ENCODE data around the gene FADS3.

FADS3 gene

DNA sequence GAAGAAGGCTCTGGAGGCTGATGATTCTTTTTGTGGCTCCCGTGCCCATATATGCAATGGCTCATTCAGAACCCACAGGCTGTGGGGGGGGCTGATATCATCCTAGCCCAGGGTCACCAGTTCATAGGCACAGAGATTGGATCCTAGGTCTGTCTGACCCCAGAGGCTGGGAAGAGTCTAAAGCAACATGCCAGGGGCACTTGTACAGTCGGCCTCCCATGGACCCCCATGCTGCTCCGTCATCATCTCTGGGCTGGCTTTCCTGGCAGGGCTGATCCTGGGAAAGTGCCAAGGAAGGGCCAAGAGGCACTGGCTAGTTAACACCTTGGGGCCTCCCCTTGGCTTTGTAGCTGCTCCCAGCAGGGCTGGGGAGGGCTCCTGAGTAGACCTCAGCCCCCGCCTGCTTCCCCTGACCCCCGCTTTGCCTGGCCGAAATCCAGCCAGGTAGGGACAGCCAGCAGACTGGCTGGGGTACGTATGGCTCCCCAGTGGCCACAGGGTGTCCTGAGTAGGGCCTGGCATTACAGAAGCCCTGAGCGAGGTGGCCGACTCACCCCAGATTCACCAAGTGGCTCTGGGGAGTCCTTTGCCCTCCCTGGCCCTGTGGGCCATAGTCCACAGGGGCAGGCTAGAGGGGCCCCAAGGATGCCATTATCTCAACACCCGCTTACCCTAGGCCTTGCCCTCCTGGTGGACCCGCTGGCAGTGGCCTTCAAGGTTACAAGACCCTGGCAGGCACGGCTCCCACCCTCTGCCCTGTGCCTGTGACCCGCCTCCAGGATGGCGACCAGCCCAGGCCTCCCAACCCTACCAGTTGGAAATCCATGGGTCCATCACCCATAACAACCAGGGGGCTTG is 22.5 kb downstream of the FADS3 start:
- Histone ChIP-seq H3K4me3 (ENCODE audit: low read length) (no peak overlapping the region), H3K27me3 (ENCODE audit: control insufficient read depth, insufficient read depth, low read length) (no peaks in the 10 kb centered on the region), H3K27ac (ENCODE audit: low read depth, low read length) (no peak overlapping the region), H3K9ac (ENCODE audit: low read length) (no peak overlapping the region), H3K36me3 (ENCODE audit: control insufficient read depth, insufficient read depth, low read length) (no peaks in the 10 kb centered on the region), H3K4me1 (ENCODE audit: control insufficient read depth, insufficient read depth, low read length) (no peaks in the 10 kb centered on the region)

DNA sequence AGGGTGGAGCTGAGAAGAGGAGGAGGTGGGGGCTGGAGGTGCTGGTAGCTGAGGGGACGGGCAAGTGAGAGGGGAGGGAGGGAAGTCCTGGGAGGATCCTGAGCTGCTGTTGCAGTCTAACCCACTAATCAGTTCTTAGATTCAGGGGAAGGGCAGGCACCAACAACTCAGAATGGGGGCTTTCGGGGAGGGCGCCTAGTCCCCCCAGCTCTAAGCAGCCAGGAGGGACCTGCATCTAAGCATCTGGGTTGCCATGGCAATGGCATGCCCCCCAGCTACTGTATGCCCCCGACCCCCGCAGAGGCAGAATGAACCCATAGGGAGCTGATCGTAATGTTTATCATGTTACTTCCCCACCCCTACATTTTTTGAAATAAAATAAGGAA is 24.4 kb downstream of the FADS3 start:
- Histone ChIP-seq H3K27me3 (ENCODE audit: control insufficient read depth, insufficient read depth, low read length) (no peaks in the 10 kb centered on the region), H3K36me3 (ENCODE audit: control insufficient read depth, insufficient read depth, low read length) (no peaks in the 10 kb centered on the region), H3K9ac (ENCODE audit: low read length) (no peak overlapping the region), H3K4me1 (ENCODE audit: control insufficient read depth, insufficient read depth, low read length) (no peaks in the 10 kb centered on the region), H3K27ac (ENCODE audit: low read depth, low read length) (no peak overlapping the region), H3K4me3 (ENCODE audit: low read length) (no peak overlapping the region)

DNA sequence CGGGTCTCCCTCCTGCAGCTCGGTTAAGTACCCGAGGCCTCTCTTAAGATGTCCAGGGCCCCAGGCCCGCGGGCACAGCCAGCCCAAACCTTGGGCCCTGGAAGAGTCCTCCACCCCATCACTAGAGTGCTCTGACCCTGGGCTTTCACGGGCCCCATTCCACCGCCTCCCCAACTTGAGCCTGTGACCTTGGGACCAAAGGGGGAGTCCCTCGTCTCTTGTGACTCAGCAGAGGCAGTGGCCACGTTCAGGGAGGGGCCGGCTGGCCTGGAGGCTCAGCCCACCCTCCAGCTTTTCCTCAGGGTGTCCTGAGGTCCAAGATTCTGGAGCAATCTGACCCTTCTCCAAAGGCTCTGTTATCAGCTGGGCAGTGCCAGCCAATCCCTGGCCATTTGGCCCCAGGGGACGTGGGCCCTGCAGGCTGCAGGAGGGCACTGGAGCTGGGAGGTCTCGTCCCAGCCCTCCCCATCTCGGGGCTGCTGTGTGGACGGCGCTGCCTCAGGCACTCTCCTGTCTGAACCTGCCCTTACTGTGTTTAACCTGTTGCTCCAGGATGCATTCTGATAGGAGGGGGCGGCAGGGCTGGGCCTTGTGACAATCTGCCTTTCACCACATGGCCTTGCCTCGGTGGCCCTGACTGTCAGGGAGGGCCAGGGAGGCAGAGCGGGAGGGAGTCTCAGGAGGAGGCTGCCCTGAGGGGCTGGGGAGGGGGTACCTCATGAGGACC is 25.0 kb downstream of the FADS3 start:
- no peaks in the 10 kb centered on the region for H3K27me3 ChIP-seq (ENCODE audit: control insufficient read depth, insufficient read depth, low read length)
- no peak overlapping the region for H3K27ac ChIP-seq (ENCODE audit: low read depth, low read length)
- H3K9ac ChIP-seq (ENCODE audit: low read length) = no peak overlapping the region
- no peaks in the 10 kb centered on the region for H3K36me3 ChIP-seq (ENCODE audit: control insufficient read depth, insufficient read depth, low read length)
- no peak overlapping the region for H3K4me3 ChIP-seq (ENCODE audit: low read length)
- no peaks in the 10 kb centered on the region for H3K4me1 ChIP-seq (ENCODE audit: control insufficient read depth, insufficient read depth, low read length)

DNA sequence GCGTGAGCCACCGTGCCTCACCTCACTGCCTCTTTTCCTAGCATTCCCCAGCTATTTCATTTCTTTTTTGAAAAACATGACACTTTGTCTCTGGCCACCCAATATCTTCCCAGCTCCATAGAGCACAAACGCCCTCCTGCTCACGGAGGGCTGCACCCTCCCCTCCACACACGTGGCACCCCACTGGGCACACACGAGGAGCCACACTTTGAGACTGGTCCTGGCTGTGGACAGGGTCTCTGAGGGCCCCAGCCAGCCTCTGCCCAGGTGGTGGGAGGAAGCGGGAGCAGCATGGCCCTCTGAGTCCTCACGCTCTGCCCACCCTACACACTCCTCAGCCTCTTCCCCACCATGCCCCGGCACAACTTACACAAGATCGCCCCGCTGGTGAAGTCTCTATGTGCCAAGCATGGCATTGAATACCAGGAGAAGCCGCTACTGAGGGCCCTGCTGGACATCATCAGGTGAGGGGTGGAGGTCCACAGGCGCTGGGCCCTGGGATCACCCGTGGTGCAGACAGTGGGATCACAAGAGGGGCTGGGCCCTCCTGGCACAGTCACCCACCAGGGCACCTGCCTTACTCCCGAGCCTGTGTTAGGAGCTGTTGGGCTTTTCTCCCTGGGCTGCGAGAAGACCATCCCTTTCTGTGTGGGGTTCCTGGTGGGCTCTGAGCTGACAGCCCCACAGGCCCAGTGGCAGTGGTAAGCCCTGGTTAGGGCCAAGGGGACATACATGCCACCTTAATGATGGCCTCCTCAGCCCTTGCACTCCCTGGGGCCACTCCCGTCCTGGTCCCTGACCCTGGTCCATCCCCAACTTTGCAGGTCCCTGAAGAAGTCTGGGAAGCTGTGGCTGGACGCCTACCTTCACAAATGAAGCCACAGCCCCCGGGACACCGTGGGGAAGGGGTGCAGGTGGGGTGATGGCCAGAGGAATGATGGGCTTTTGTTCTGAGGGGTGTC is 26.2 kb downstream of the FADS3 start:
- no peak overlapping the region for H3K9ac ChIP-seq (ENCODE audit: low read length)
- H3K36me3 ChIP-seq (ENCODE audit: control insufficient read depth, insufficient read depth, low read length) = no peaks in the 10 kb centered on the region
- no peaks in the 10 kb centered on the region for H3K27me3 ChIP-seq (ENCODE audit: control insufficient read depth, insufficient read depth, low read length)
- no peak overlapping the region for H3K27ac ChIP-seq (ENCODE audit: low read depth, low read length)
- H3K4me3 ChIP-seq (ENCODE audit: low read length) = no peak overlapping the region
- no peaks in the 10 kb centered on the region for H3K4me1 ChIP-seq (ENCODE audit: control insufficient read depth, insufficient read depth, low read length)

DNA sequence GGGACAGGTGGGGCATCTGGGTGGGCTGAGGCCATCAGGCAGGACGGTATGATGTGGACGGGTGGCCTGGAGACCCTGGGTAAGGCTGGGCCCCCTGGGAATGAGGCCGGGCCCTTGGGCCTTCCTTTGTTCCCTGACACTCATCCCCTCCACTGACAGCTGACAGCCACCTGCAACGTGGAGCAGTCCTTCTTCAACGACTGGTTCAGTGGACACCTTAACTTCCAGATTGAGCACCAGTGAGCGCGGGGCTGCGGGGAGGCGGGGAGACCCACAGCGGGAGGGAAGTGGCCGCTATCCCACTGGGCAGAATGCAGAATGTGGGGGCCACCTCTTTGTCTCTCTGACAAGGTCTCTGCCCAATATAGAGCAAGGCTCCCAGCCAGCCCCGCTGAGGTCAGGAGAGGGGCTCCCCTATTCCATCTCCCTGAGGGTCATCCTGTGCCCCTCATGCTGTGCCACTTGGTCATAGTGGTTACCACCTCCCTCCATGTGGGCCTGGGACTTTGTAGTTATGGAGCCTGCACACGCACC is 27.7 kb downstream of the FADS3 start:
- Histone ChIP-seq H3K27ac (ENCODE audit: low read depth, low read length) (no peak overlapping the region), H3K27me3 (ENCODE audit: control insufficient read depth, insufficient read depth, low read length) (no peaks in the 10 kb centered on the region), H3K4me1 (ENCODE audit: control insufficient read depth, insufficient read depth, low read length) (no peaks in the 10 kb centered on the region), H3K9ac (ENCODE audit: low read length) (no peak overlapping the region), H3K36me3 (ENCODE audit: control insufficient read depth, insufficient read depth, low read length) (no peaks in the 10 kb centered on the region), H3K4me3 (ENCODE audit: low read length) (no peak overlapping the region)

DNA sequence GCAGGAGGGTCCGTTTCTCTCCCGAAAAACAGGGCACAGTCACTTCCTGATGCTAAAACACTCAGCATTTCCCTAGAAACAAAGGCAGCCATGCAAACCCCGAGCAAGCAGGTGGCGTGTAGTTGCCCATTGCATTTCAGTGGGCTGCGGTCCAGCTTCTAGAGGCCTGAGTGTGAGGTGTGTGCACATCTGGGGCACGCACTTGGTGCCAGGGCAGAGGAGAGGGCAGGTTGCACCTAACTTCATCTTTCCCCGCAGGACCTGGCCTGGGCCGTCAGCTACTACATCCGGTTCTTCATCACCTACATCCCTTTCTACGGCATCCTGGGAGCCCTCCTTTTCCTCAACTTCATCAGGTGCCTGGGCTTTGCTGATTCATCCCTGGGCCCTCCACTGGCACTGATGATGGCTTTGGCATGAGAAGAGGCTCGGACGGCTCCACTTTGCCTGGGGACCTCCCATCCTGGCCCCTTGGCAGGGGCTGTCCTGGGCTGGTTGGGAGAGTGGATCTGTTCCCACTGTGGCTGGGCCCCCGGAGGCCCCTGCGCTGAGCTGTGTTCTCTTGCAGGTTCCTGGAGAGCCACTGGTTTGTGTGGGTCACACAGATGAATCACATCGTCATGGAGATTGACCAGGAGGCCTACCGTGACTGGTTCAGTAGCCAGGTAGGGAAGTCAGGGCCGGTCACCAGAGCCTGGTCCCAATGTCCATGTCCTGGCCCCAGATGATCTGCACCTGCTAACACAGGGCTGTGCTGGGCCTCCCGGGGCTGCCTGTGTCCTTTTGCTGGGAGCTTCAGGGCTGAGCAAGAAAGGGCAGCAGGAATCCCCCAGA is 28.4 kb downstream of the FADS3 start:
- no peaks in the 10 kb centered on the region for H3K4me1 ChIP-seq (ENCODE audit: control insufficient read depth, insufficient read depth, low read length)
- H3K27me3 ChIP-seq (ENCODE audit: control insufficient read depth, insufficient read depth, low read length) = no peaks in the 10 kb centered on the region
- H3K9ac ChIP-seq (ENCODE audit: low read length) = no peak overlapping the region
- H3K27ac ChIP-seq (ENCODE audit: low read depth, low read length) = no peak overlapping the region
- H3K36me3 ChIP-seq (ENCODE audit: control insufficient read depth, insufficient read depth, low read length) = no peaks in the 10 kb centered on the region
- H3K4me3 ChIP-seq (ENCODE audit: low read length) = no peak overlapping the region

DNA sequence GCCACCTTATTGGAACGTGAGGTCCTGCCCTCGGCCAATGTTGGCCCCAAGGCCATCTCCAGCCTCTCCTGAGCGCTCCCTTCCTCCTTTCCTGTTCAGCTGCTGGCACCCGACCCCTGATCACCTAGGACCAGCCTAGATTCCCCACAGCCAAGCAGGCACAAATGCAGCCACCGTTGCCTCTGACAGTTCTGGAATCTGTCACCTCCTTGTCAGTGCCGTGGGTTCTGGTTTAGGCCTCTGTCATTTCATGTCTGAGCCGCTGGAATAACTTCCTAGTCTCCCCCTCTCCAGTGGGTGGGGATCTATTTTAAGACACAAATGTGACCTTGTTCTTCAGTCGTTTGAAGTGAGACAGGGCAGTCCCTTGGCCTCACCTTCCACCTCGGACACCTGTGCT is 29.7 kb downstream of the FADS3 start:
- Histone ChIP-seq H3K9ac (ENCODE audit: low read length) (no peak overlapping the region), H3K4me1 (ENCODE audit: control insufficient read depth, insufficient read depth, low read length) (no peaks in the 10 kb centered on the region), H3K36me3 (ENCODE audit: control insufficient read depth, insufficient read depth, low read length) (no peaks in the 10 kb centered on the region), H3K27ac (ENCODE audit: low read depth, low read length) (no peak overlapping the region), H3K4me3 (ENCODE audit: low read length) (no peak overlapping the region), H3K27me3 (ENCODE audit: control insufficient read depth, insufficient read depth, low read length) (no peaks in the 10 kb centered on the region)

DNA sequence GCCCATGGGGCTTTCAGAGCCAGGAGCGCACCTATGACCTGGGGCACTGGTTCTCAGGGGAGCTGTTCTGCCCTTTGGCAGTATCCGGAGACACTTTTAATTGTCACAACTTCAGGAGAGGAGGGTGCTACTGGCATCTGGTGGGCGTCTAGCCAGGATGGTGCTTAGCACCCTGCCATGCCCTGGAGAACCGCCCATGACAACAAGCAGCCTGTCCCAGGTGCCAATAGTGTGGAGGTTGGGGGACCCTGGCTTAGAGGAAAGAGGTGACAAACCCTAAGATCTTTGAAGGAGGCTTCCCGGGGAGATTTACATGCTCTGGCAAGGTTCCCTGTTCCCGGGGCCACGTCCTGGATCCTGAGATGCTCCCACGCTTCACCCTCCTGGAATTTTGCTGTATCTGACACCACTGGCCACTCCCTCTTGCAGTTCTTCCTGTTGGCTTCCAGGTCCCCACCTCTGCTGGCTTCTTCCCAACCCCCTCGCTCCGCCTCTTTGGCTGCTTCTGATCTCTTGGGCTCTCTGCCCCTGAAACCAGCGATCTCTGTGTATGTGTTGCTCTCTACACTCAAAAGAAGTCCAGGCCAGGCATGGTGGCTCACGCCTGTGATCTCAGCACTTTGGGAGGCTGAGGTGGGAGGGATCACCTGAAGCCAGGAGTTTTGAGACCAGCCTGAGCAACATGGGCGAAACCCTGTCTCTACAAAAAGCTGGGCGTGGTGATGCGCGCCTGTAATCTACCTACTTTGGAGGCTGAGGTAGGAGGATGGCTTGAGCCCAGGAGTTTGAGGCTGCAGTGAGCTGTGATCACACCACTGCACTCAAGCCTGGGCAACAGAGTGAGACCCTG is 31.1 kb downstream of the FADS3 start:
- Histone ChIP-seq H3K36me3 (ENCODE audit: control insufficient read depth, insufficient read depth, low read length) (no peaks in the 10 kb centered on the region), H3K4me3 (ENCODE audit: low read length) (no peak overlapping the region), H3K4me1 (ENCODE audit: control insufficient read depth, insufficient read depth, low read length) (no peaks in the 10 kb centered on the region), H3K27me3 (ENCODE audit: control insufficient read depth, insufficient read depth, low read length) (no peaks in the 10 kb centered on the region), H3K9ac (ENCODE audit: low read length) (no peak overlapping the region), H3K27ac (ENCODE audit: low read depth, low read length) (no peak overlapping the region)

DNA sequence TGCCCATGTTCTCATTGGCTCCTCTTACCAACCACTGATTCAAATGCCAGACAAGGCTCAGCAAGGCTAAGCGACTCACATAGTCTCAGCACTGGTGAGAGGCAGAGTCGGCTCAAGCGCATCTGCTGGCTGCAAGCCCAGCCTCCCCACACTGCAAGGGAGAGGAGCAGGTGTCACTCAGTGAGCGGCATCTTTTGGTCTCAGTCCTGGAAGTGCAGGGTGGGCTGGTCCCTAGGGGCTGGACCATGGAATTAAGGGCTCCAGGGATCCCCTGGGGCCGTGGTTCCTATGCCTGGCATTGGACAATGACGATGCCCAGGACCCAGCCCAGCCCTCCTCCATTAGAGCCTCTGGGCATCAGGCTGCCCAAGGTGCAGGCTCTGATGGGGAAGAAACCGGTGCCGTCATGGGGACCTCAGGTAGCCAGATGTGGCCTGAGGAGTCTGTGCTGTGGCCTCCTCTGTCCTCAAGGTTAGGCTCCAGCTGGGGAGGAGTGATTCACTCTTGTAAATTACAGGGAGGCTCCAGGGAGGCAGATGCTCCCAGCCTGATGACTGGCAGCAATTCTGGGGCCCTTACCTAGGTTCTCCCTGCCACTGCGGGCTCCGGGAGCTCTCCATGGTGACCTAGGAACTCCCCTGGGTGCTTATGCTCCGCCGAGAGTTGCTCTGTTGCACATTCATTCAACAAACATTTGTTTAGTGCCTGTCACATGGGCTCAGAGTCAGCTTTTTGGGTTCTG is 35.2 kb downstream of the FADS3 start:
- peaks cover 3% of the 10 kb centered on the region for H3K36me3 ChIP-seq (ENCODE audit: control insufficient read depth, insufficient read depth, low read length)
- no peaks in the 10 kb centered on the region for H3K4me1 ChIP-seq (ENCODE audit: control insufficient read depth, insufficient read depth, low read length)
- no peak overlapping the region for H3K27ac ChIP-seq (ENCODE audit: low read depth, low read length)
- no peak overlapping the region for H3K4me3 ChIP-seq (ENCODE audit: low read length)
- no peak overlapping the region for H3K9ac ChIP-seq (ENCODE audit: low read length)
- peaks cover 2% of the 10 kb centered on the region for H3K27me3 ChIP-seq (ENCODE audit: control insufficient read depth, insufficient read depth, low read length)

DNA sequence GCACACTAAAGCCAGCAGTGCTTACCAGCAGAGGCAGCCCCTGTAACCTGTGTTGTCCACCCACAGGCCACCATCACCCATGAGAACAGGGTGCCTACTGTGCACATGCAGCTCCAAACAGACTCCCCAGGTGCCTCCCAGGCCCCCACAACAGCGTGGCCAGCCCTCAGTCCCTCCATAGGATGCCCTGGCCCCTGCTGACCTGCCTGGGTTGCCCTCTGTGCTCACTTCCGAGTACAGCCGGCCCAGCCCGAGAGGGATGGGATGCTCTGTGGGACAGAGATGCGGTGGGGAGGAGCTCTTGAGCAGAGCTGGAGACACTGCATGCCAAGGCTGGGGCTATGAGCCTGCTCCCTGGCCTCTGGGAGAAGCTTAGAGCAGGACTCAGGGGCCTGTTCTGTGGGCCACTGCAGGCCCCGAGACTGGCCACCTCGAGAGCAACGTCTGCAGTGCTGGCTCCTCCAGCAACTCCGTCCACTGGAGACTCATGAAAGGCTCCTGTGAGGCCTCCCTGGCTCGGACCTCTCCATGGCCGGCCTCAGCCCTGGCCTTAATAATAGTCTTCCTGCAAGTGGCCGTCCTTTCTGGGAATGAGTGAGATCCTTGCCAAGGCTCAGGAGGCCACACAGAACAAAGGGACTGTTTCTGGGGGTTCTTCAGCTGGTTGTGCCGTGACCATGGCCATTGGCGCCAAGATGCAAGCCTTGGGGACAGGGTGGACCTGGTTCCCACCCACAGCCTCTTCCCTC is 36.2 kb downstream of the FADS3 start:
- Histone ChIP-seq H3K27me3 (ENCODE audit: control insufficient read depth, insufficient read depth, low read length) (peaks cover 2% of the 10 kb centered on the region), H3K9ac (ENCODE audit: low read length) (no peak overlapping the region), H3K27ac (ENCODE audit: low read depth, low read length) (no peak overlapping the region), H3K36me3 (ENCODE audit: control insufficient read depth, insufficient read depth, low read length) (peaks cover 3% of the 10 kb centered on the region), H3K4me3 (ENCODE audit: low read length) (no peak overlapping the region), H3K4me1 (ENCODE audit: control insufficient read depth, insufficient read depth, low read length) (no peaks in the 10 kb centered on the region)
